Trophoblast cell (in vitro differentiated cells and primary cell): ENCODE data around the gene KIFC3.
"Not testable (repeated sequence)": the region's sequence is repeated elsewhere in the genome, so short reads cannot be mapped to it uniquely, and the experiment has no call there.

Experiments used
- DNase-seq, 2 donors: peaks; one replicate each; pipeline ENCODE4 v3.0.0-alpha.2; 2016
- H2AFZ ChIP-seq: 2 replicates; pipeline ENCODE4 v1.6.1; 2013; ENCODE audit warnings: low read length, moderate library complexity, mild to moderate bottlenecking; ENCODE audit not compliant: insufficient read depth, poor library complexity
- H2AK5ac ChIP-seq: 2 replicates; pipeline ENCODE4 v1.6.1; 2013; ENCODE audit warnings: mild to moderate bottlenecking, low read length
- H2BK120ac ChIP-seq: 2 replicates; pipeline ENCODE4 v1.6.1; 2013; ENCODE audit warnings: low read length, mild to moderate bottlenecking, moderate library complexity; ENCODE audit not compliant: insufficient read depth, poor library complexity
- H2BK12ac ChIP-seq: 2 replicates; pipeline ENCODE4 v1.6.1; 2013; ENCODE audit warnings: mild to moderate bottlenecking, low read length, moderate library complexity
- H2BK5ac ChIP-seq: 2 replicates; pipeline ENCODE4 v1.6.1; 2013; ENCODE audit warnings: low read length, low read depth, moderate library complexity, mild to moderate bottlenecking; ENCODE audit not compliant: poor library complexity
- H3K14ac ChIP-seq: 2 replicates; pipeline ENCODE4 v1.6.1; 2013; ENCODE audit warnings: mild to moderate bottlenecking, low read length
- H3K18ac ChIP-seq: 2 replicates; pipeline ENCODE4 v1.6.1; 2013; ENCODE audit warnings: mild to moderate bottlenecking, low read length
- H3K23ac ChIP-seq: 2 replicates; pipeline ENCODE4 v1.6.1; 2013; ENCODE audit warnings: low read length
- H3K27ac ChIP-seq: 2 replicates; pipeline ENCODE4 v1.5.1; 2013; ENCODE audit warnings: low read depth, mild to moderate bottlenecking, inconsistent platforms, low read length, moderate library complexity
- H3K27me3 ChIP-seq: 2 replicates; pipeline ENCODE4 v1.6.1; 2013; ENCODE audit warnings: inconsistent platforms, mild to moderate bottlenecking, low read length, moderate library complexity; ENCODE audit not compliant: insufficient read depth
- H3K36me3 ChIP-seq, 2 experiments: 1 replicate in 1 of 2; 2 replicates in 1 of 2; pipeline ENCODE4 v1.6.1; 2013; ENCODE audit warnings: low read length in 2 of 2, mild to moderate bottlenecking in 2 of 2, moderate library complexity in 1 of 2; ENCODE audit not compliant: insufficient read depth in 2 of 2, control insufficient read depth in 1 of 2
- H3K4ac ChIP-seq: 2 replicates; pipeline ENCODE4 v1.6.1; 2013; ENCODE audit warnings: low read depth, mild to moderate bottlenecking, low read length, moderate library complexity
- H3K4me1 ChIP-seq, 2 experiments: 1 replicate in 1 of 2; 2 replicates in 1 of 2; pipeline ENCODE4 v1.6.1; 2013; ENCODE audit warnings: low read length in 2 of 2, mild to moderate bottlenecking in 2 of 2, moderate library complexity in 1 of 2; ENCODE audit not compliant: insufficient read depth in 2 of 2, control insufficient read depth in 1 of 2
- H3K4me2 ChIP-seq: 2 replicates; pipeline ENCODE4 v1.6.1; 2013; ENCODE audit warnings: inconsistent platforms, mild to moderate bottlenecking, low read length, moderate library complexity
- H3K4me3 ChIP-seq: 2 replicates; pipeline ENCODE4 v1.5.1; 2013; ENCODE audit warnings: mild to moderate bottlenecking, low read depth, low read length, inconsistent platforms
- H3K79me1 ChIP-seq: one replicate; pipeline ENCODE4 v1.6.1; 2013; ENCODE audit warnings: low read length
- H3K79me2 ChIP-seq: 2 replicates; pipeline ENCODE4 v1.6.1; 2013; ENCODE audit warnings: low read length, mild to moderate bottlenecking; ENCODE audit not compliant: control insufficient read depth, insufficient read depth, poor library complexity
- H3K9ac ChIP-seq: 2 replicates; pipeline ENCODE4 v1.6.1; 2013; ENCODE audit warnings: mild to moderate bottlenecking, low read length
- H3K9me3 ChIP-seq: 2 replicates; pipeline ENCODE4 v1.6.1; 2013; ENCODE audit warnings: low read depth, mild to moderate bottlenecking, control low read depth, inconsistent platforms, low read length; ENCODE audit not compliant: insufficient read depth
- H4K12ac ChIP-seq: 2 replicates; pipeline ENCODE4 v1.6.1; 2013; ENCODE audit warnings: low read depth, mild to moderate bottlenecking, low read length, moderate library complexity
- H4K8ac ChIP-seq: 2 replicates; pipeline ENCODE4 v1.6.1; 2013; ENCODE audit warnings: low read depth, mild to moderate bottlenecking, low read length, moderate library complexity
- H4K91ac ChIP-seq: one replicate; pipeline ENCODE4 v1.6.1; 2013; ENCODE audit warnings: low read depth, mild to moderate bottlenecking, low read length, moderate library complexity
- WGBS: extraction: QIAGEN DNeasy Blood & Tissue Kit; methylation state at CpG from one replicate; pipeline ENCODE4 v1.1.7; 2013; ENCODE audit warnings: missing lambda C conversion rate; ENCODE audit not compliant: insufficient read length, insufficient coverage; ENCODE audit errors: extremely low coverage; 5-methylcytosine and 5-hydroxymethylcytosine counted together

KIFC3 gene

DNA sequence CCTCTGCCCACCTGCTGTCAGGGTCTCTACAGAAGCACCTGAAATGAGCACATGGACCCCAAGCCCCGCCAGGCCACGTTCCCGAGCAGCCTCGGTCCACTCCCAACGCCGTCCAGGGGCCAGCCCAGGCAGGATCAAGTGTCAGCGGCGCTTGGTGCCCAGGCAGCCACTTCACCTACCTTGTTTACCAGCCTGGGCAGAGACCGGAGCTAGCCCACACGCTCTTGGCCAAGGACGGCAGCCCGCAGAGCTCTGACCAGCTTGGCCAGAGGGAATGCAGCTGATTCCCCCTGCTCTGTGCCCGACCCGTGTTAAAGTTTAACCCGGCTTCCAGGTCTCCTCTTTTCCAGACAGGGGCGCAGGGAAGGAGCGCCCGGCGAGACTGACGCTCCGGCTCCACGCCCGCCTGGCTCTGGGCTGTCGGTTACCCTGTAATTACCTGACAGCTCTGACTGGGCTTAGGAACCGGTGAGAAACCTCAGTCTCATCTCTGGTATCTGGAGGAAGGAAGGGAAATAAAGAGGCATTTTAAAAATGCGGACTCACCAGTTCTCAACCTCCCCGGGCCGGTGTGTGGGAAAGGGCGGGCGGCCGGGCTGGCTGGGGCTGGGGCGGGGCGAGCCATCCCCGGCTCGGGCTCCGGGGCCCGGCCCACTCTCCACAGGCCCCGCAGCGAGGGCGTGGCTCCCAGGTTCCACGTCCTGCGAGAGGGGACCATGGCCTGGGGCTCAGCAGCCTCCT lies 4.6 kb downstream of the KIFC3 start:
- DNase-seq, result peak; percentile 88 to 94
- Histone ChIP-seq H2AK5ac (peak overlapping the region; percentile 92), H3K9me3 (no peaks in the 10 kb centered on the region), H3K79me1 (peaks cover 43% of the 10 kb centered on the region), H4K8ac (peak overlapping the region; percentile 75), H3K18ac (peak overlapping the region; percentile 77), H3K27me3 (no peaks in the 10 kb centered on the region), H3K36me3 (peaks cover 10 to 14% of the 10 kb centered on the region in 2 experiments), H3K23ac (no peak overlapping the region), H3K9ac (peak overlapping the region; percentile 6), H2AFZ (peak overlapping the region; percentile 28), H4K91ac (peak overlapping the region; percentile 95), H2BK5ac (peak overlapping the region; percentile 94), H2BK120ac (peak overlapping the region; percentile 90), H3K4me3 (peak overlapping the region; percentile 29), H4K12ac (peak overlapping the region; percentile 23), H3K4me2 (peak overlapping the region; percentile 57), H3K79me2 (peaks cover 14% of the 10 kb centered on the region), H3K4ac (peak overlapping the region; percentile 59), H3K27ac (peak overlapping the region; percentile 98), H2BK12ac (peak overlapping the region; percentile 99), H3K14ac (peak overlapping the region; percentile 93), H3K4me1 (peaks cover 46 to 52% of the 10 kb centered on the region in 2 experiments)
- WGBS, result no CpG with 5 or more reads among the region's 42 CpGs

- peak overlapping the region; percentile 98 for H3K27ac ChIP-seq
- H3K9ac ChIP-seq, result no peak overlapping the region
- H2AK5ac ChIP-seq, result peak overlapping the region; percentile 92
- H3K4me2 ChIP-seq, result peak overlapping the region; percentile 49
- H2BK120ac ChIP-seq, result peak overlapping the region; percentile 90
- H4K91ac ChIP-seq, result peak overlapping the region; percentile 95
- peak overlapping the region; percentile 93 for H3K14ac ChIP-seq
- no peak overlapping the region for H3K23ac ChIP-seq
- peak overlapping the region; percentile 28 for H2AFZ ChIP-seq
- peaks cover 40% of the 10 kb centered on the region for H3K79me1 ChIP-seq
- peaks cover 10 to 17% of the 10 kb centered on the region in 2 experiments for H3K36me3 ChIP-seq
- peak overlapping the region; percentile 94 for H2BK5ac ChIP-seq
- no peaks in the 10 kb centered on the region for H3K9me3 ChIP-seq
- peak overlapping the region; percentile 59 for H3K4ac ChIP-seq
- H3K4me3 ChIP-seq, result peak overlapping the region; percentile 5
- H4K12ac ChIP-seq, result peak overlapping the region; percentile 23
- no peaks in the 10 kb centered on the region for H3K27me3 ChIP-seq
- DNase-seq, result no peak
- no CpG with 5 or more reads among the region's 13 CpGs for WGBS
- peaks cover 11% of the 10 kb centered on the region for H3K79me2 ChIP-seq
- peaks cover 43 to 49% of the 10 kb centered on the region in 2 experiments for H3K4me1 ChIP-seq
- H2BK12ac ChIP-seq, result peak overlapping the region; percentile 99
- H4K8ac ChIP-seq, result peak overlapping the region; percentile 75
- peak overlapping the region; percentile 77 for H3K18ac ChIP-seq
Measured at GRCh38 chr16:57797216-57797525, 5.1 kb downstream of the KIFC3 start.

- peaks cover 41 to 50% of the 10 kb centered on the region in 2 experiments for H3K4me1 ChIP-seq
- not testable (repeated sequence) for H3K9me3 ChIP-seq, H3K79me2 ChIP-seq, H3K27ac ChIP-seq, H2BK120ac ChIP-seq, H4K8ac ChIP-seq, H3K9ac ChIP-seq, H4K12ac ChIP-seq, H3K27me3 ChIP-seq, H3K4me2 ChIP-seq, H3K4ac ChIP-seq, H3K14ac ChIP-seq, DNase-seq, H3K23ac ChIP-seq, H2AFZ ChIP-seq, H3K4me3 ChIP-seq
- peak overlapping the region; percentile 0 for H3K18ac ChIP-seq
- peak overlapping the region; percentile 1 for H2BK12ac ChIP-seq
- peak overlapping the region; percentile 3 for H4K91ac ChIP-seq
- peak overlapping the region; percentile 31 for H2AK5ac ChIP-seq
- no CpG with 5 or more reads among the region's 5 CpGs for WGBS
- H3K79me1 ChIP-seq, result peaks cover 28% of the 10 kb centered on the region
- H2BK5ac ChIP-seq, result peak overlapping the region; percentile 0
- peaks cover 19 to 26% of the 10 kb centered on the region in 2 experiments for H3K36me3 ChIP-seq
Measured at GRCh38 chr16:57796014-57796413, 6.3 kb downstream of the KIFC3 start.

DNA sequence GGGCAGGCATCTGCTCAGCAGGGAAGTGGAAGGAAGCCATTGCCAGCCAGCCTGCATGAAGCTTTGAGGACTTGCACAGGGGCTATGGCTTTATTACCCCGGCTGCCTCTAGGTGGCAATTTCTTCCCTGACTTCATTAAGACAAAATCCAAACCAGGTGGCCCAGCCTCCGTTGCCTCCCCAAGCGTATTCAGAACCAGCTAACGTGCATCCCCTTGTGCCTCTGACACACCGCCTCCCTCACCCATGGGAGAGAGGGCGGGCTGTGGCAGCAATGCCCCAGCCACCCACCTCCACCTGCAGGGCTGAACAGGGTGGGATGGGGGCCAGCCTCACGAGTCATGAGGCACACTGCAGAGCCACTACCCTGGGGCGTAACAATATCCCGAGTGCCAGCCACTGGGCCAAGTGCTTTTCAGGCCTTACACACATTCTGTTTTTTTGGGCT lies 6.8 kb downstream of the KIFC3 start:
- no peak overlapping the region for H3K23ac ChIP-seq
- no peak overlapping the region for H2BK120ac ChIP-seq
- H4K91ac ChIP-seq, result no peak overlapping the region
- H3K4me1 ChIP-seq, result peaks cover 36 to 45% of the 10 kb centered on the region in 2 experiments
- no peak overlapping the region for H4K8ac ChIP-seq
- H3K36me3 ChIP-seq, result peaks cover 19 to 32% of the 10 kb centered on the region in 2 experiments
- no peak overlapping the region for H4K12ac ChIP-seq
- no peak overlapping the region for H2BK5ac ChIP-seq
- no peaks in the 10 kb centered on the region for H3K27me3 ChIP-seq
- peaks cover 8% of the 10 kb centered on the region for H3K79me2 ChIP-seq
- no peaks in the 10 kb centered on the region for H3K9me3 ChIP-seq
- no CpG with 5 or more reads among the region's 9 CpGs for WGBS
- DNase-seq, result peak; percentile 76 to 79
- no peak overlapping the region for H3K4me3 ChIP-seq
- H2BK12ac ChIP-seq, result peak overlapping the region; percentile 9
- no peak overlapping the region for H3K27ac ChIP-seq
- peaks cover 25% of the 10 kb centered on the region for H3K79me1 ChIP-seq
- H3K4ac ChIP-seq, result no peak overlapping the region
- no peak overlapping the region for H3K9ac ChIP-seq
- H3K4me2 ChIP-seq, result no peak overlapping the region
- peak overlapping the region; percentile 3 for H3K14ac ChIP-seq
- H3K18ac ChIP-seq, result peak overlapping the region; percentile 20
- H2AFZ ChIP-seq, result no peak overlapping the region
- H2AK5ac ChIP-seq, result no peak overlapping the region
